Mucosa of gallbladder (tissue), 1 donor: ENCODE results near the gene NRAP. TPM values are rescaled to one million over a fixed set of nuclear protein-coding genes. Genes with fewer than 3 reads are reported as not detected.
A peak's percentile ranks its signal among the peaks of the same experiment; 100 is the strongest.
"Not testable (repeated sequence)": the region's sequence is repeated elsewhere in the genome, so short reads cannot be mapped to it uniquely, and the experiment has no call there.

Experiments
- DNase-seq: peaks from one replicate; pipeline ENCODE4 v3.0.0-alpha.2; 2020; ENCODE audit warnings: low spot score
- total RNA-seq: library from RNA; stranded (reverse); gene quantifications from one replicate; pipeline ENCODE4 v1.2.1, GENCODE V29; 2021
- donor health status: DM: no; HTN: no; CAD: no.

Gene NRAP
- total RNA-seq, 1 donor from 2014 or later, result not detected

- no peak for DNase-seq
These were observed 19.5 kb upstream of the NRAP start for GRCh38 chr10:113683300-113683699.

- no peak for DNase-seq
These were observed 18.0 kb upstream of the NRAP start for GRCh38 chr10:113681533-113682470.

GRCh38 chr10:113680190-113681111 is 16.6 kb upstream of the NRAP start:
- peak; percentile 20 for DNase-seq

GRCh38 chr10:113679463-113680189 is 15.8 kb upstream of the NRAP start, which contains the start of gene CASP7:
TSS of gene CASP7 (plus strand) at chr10:113679912. CDS start at chr10:113697494, 17,582 bp downstream.
- DNase-seq, result peak; percentile 75

- DNase-seq, result no peak
These were observed 2.9 kb upstream of the NRAP start for GRCh38 chr10:113666682-113667252.

- DNase-seq, result no peak
These were observed 2.0 kb upstream of the NRAP start for GRCh38 chr10:113665806-113666354.

- DNase-seq, result no peak
These were observed 1.5 kb upstream of the NRAP start for GRCh38 chr10:113665352-113665751.

GRCh38 chr10:113663142-113663541 is 699 bp downstream of the NRAP start:
- no peak for DNase-seq

GRCh38 chr10:113661332-113661731 is 2.5 kb downstream of the NRAP start:
- DNase-seq, result no peak

GRCh38 chr10:113657544-113657943 is 6.3 kb downstream of the NRAP start:
- no peak for DNase-seq

- DNase-seq, result no peak
These were observed 6.9 kb downstream of the NRAP start for GRCh38 chr10:113656896-113657295.

GRCh38 chr10:113652456-113652855 is 11.4 kb downstream of the NRAP start:
- not testable (repeated sequence) for DNase-seq

- no peak for DNase-seq
These were observed 11.9 kb downstream of the NRAP start for GRCh38 chr10:113651898-113652297.

GRCh38 chr10:113651021-113651420 is 12.8 kb downstream of the NRAP start:
- no peak for DNase-seq

- DNase-seq, result no peak
These were observed 13.7 kb downstream of the NRAP start for GRCh38 chr10:113650172-113650571.

GRCh38 chr10:113648478-113648877 is 15.4 kb downstream of the NRAP start:
- no peak for DNase-seq

GRCh38 chr10:113647812-113648211 is 16.0 kb downstream of the NRAP start:
- DNase-seq, result no peak

GRCh38 chr10:113646336-113647201 is 17.3 kb downstream of the NRAP start:
- no peak for DNase-seq

- DNase-seq, result no peak
These were observed 19.4 kb downstream of the NRAP start for GRCh38 chr10:113644185-113645120.
